MCF 10A (cell line): ENCODE results near the gene DCBLD1. TPM values are rescaled to one million over a fixed set of nuclear protein-coding genes. Genes with fewer than 3 reads are reported as not detected.
A peak's percentile ranks its signal among the peaks of the same experiment; 100 is the strongest.
"Not testable (repeated sequence)": the region's sequence is repeated elsewhere in the genome, so short reads cannot be mapped to it uniquely, and the experiment has no call there.

ENCODE experiments used
- Bru-seq: library from RNA; stranded (reverse); fragments of 400-500 nt; gene quantifications from one replicate; lab custom pipeline; 2021; lab: Mats Ljungman, UMichigan
- BruChase-seq, 2 experiments: library from RNA; stranded (reverse); fragments of 400-500 nt; gene quantifications; one replicate each; lab custom pipeline; 2021; lab: Mats Ljungman, UMichigan
- BruUV-seq: library from RNA; stranded (reverse); fragments of 400-500 nt; replicated peaks from 2 replicates; lab custom pipeline; 2021; lab: Mats Ljungman, UMichigan
- CTCF ChIA-PET: fragments of 300-600 bp; sonication (Branson Sonifier 250); formaldehyde crosslinking; extraction: SDS; loops from one replicate; lab custom pipeline; 2021; ENCODE audit warnings: antibody characterized with exemption, inconsistent platforms; lab: Yijun Ruan, JAX
- POLR2A ChIA-PET: fragments of 300-600, 350-650 bp; sonication (Branson Sonifier 250); formaldehyde crosslinking; extraction: SDS; loops from one replicate; lab custom pipeline; 2020; ENCODE audit warnings: antibody characterized with exemption, inconsistent platforms; lab: Yijun Ruan, JAX
- DNase-seq: peaks from one replicate; pipeline ENCODE4 v3.0.0-alpha.2; 2018; ENCODE audit not compliant: unreplicated experiment
- H3K27ac Mint-ChIP-seq: one replicate; pipeline ENCODE4 v1.8.0; 2022; ENCODE audit warnings: mild to moderate bottlenecking, low read depth, mixed read lengths; ENCODE audit not compliant: unreplicated experiment
- H3K27me3 Mint-ChIP-seq: one replicate; pipeline ENCODE4 v1.8.0; 2022; ENCODE audit warnings: mixed read lengths; ENCODE audit not compliant: insufficient read depth, unreplicated experiment
- H3K36me3 Mint-ChIP-seq: one replicate; pipeline ENCODE4 v1.8.0; 2022; ENCODE audit warnings: mild to moderate bottlenecking, moderate library complexity, mixed read lengths; ENCODE audit not compliant: insufficient read depth, unreplicated experiment
- H3K4me1 Mint-ChIP-seq: one replicate; pipeline ENCODE4 v1.8.0; 2022; ENCODE audit warnings: mixed read lengths; ENCODE audit not compliant: insufficient read depth, unreplicated experiment
- H3K4me3 Mint-ChIP-seq: one replicate; pipeline ENCODE4 v1.8.0; 2022; ENCODE audit warnings: mild to moderate bottlenecking, moderate library complexity, mixed read lengths; ENCODE audit not compliant: unreplicated experiment
- H3K9me3 Mint-ChIP-seq: one replicate; pipeline ENCODE4 v1.8.0; 2022; ENCODE audit warnings: mixed read lengths; ENCODE audit not compliant: unreplicated experiment
- CTCF ChIP-seq: fragments of 200-600 bp; IDR thresholded peaks from one replicate; pipeline ENCODE4 v1.8.0; 2022; ENCODE audit warnings: antibody characterized with exemption, mild to moderate bottlenecking; ENCODE audit not compliant: unreplicated experiment
- intact Hi-C: fragments of 100-400 bp; cut with micrococcal nuclease; formaldehyde crosslinking; loops from 2 replicates; pipeline ENCODE4 v1.14.1; 2022
- long read RNA-seq: library from polyadenylated mRNA; stranded (forward); transcript quantifications from one replicate; pipeline ENCODE4 v2.0.0, GENCODE V29; 2022
- total RNA-seq: library from RNA; stranded (reverse); gene quantifications from 2 replicates; pipeline ENCODE4 v1.2.3, GENCODE V29; 2022

Gene DCBLD1
- total RNA-seq, result 25.4 and 26.8 TPM in 2 replicates
- Bru-seq, nascent RNA, result percentile 82 among the genes with signal in this experiment
- percentile 66 among the genes with signal in this experiment for BruChase-seq, experiment 1, labeled RNA remaining after a 6-hour chase
- percentile 71 among the genes with signal in this experiment for BruChase-seq, experiment 2, labeled RNA remaining after a 2-hour chase
- long read RNA-seq, transcript DCBLD1-202 (15 exons, 3,626 nt), result major isoform, 33 of 61 reads
- long read RNA-seq, partial matches to known transcripts, result 8 of 61 reads
- long read RNA-seq, other reads (novel, unspliced or antisense), result 17 of 61 reads

DNA sequence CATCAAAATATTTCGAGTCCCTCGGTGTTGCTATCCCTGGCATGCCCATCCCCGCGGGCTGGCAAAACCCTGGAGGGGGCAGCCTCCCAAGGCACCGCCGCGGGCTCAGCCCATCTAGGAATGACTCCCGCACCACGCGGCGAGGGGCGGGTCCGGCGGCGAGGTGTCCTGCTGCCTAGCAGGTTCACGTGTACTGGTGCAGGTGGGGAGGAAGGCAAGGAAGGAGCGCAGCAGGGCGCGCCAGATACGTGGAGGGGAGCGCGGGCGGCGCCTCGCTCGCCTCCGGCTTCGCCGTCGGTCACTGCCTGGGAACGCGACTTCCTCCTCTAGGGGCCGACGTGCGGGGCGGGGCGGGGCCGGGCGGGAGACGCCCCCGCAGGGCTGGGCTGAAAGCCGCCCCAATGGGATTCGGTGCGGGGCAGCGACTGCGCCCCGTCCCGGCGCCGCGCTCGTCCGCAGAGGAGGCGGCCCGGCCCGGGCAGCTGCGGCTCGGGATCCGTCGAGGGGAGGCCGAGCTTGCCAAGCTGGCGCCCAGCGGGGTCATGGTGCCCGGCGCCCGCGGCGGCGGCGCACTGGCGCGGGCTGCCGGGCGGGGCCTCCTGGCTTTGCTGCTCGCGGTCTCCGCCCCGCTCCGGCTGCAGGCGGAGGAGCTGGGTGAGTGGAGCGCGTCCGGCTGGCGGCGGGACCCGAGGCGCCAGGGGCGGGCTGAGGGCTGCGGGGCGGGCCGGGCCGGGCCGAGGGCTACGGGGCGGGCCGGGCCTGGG is at the start of gene DCBLD1:
Gene DCBLD1 (plus strand): TSS at position 435 of the 764 bp plus-strand sequence. CDS start 108 bp downstream, at position 543.
- H3K27ac Mint-ChIP-seq, result peak within 1 kb of the TSS; percentile 82
- peaks cover 11% of the 10 kb centered on the region for H3K4me1 Mint-ChIP-seq
- CTCF ChIA-PET, result interaction anchor here (0.6 to 1.8 kb wide), 7 partner anchors 14 to 122 kb away, joined by 3 to 13 read pairs (median 4); no protein-coding TSS in a partner anchor
- POLR2A ChIA-PET, result interaction anchor here (0.8 to 8.3 kb wide), 20 partner anchors 9 to 119 kb away, joined by 3 to 165 read pairs (median 5); partner anchors contain the start of genes GOPC and ROS1
- TF ChIP-seq CTCF, result no peak
- H3K27me3 Mint-ChIP-seq, result no peaks in the 10 kb centered on the region
- peak within 1 kb of the TSS; percentile 92 for H3K4me3 Mint-ChIP-seq
- peak; percentile 75 for DNase-seq
- H3K36me3 Mint-ChIP-seq, result peaks cover 6% of the 10 kb centered on the region
- intact Hi-C loops, result loop anchor here (1.0 to 5.0 kb wide), 3 partner anchors 32 to 78 kb away; no protein-coding TSS in a partner anchor
- BruUV-seq, result no TSS peak
- H3K9me3 Mint-ChIP-seq, result no peaks in the 10 kb centered on the region

DNA sequence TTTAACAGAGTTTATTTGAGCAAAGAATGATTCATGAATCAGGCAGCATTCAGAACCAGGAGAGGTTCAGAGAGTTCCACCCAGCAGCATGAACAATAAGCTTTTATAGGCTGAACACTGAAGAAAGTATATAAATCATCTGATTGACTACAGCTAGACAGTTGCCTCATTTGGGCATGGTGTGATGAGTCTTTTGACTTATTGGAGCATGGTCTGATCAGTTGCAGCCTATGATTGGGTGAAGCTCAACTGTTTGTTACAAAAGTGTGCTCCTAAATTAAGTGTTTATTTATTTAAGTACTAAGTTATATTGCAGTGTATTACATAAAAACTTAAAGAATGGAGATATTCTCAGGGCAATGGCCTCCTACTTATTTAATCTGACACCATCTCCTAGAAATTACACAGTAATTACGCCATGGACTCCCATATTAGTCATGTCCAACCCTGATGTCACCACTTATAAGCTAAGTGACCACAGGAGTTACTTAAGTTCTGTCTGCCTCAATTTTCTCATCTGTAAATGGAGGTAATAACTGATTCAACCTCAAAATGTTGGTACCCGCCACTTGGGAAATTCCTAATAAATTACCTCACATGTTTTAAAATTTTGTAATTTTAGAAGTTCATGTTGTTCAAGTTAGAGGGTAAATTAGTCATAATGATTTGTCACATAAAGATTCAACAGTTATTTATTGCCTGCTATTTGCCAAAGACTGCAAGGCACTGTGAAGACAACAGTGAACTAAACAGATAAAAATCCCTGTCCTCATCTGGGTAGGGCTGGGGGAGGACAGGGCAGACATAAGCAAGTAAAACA is 41.6 kb upstream of the DCBLD1 start:
- Mint-ChIP-seq H3K27me3 (no peaks in the 10 kb centered on the region), H3K36me3 (peaks cover 20% of the 10 kb centered on the region), H3K4me1 (peaks cover 44% of the 10 kb centered on the region), H3K9me3 (peaks cover 13% of the 10 kb centered on the region), H3K27ac (peak overlapping the region; percentile 97), H3K4me3 (peak overlapping the region; percentile 66)
- CTCF ChIA-PET, result interaction anchor here (0.6 to 2.1 kb wide), 5 partner anchors 9 to 115 kb away, joined by 3 to 7 read pairs (median 5); partner anchors contain the start of gene ROS1
- intact Hi-C loops, result loop anchor here (1.0 to 10.0 kb wide), 3 partner anchors 8 to 234 kb away; partner anchors contain the start of genes NUS1 and ROS1
- POLR2A ChIA-PET, result interaction anchor here (0.5 to 8.9 kb wide), 22 partner anchors 9 to 1452 kb away, joined by 3 to 222 read pairs (median 6); partner anchors contain the start of genes DCBLD1, GOPC and ROS1
- no peak for TF ChIP-seq CTCF
- DNase-seq, result peak; percentile 93
- BruUV-seq, result no TSS peak

- CTCF ChIA-PET, result interaction anchor here (0.6 to 3.2 kb wide), 5 partner anchors 16 to 163 kb away, joined by 3 to 14 read pairs (median 7); partner anchors contain the start of gene ROS1
- no peaks in the 10 kb centered on the region for H3K27me3 Mint-ChIP-seq
- intact Hi-C loops, result loop anchor here (1.0 to 10.0 kb wide), 3 partner anchors 7 to 233 kb away; partner anchors contain the start of genes NUS1 and ROS1
- POLR2A ChIA-PET, result interaction anchor here (1.2 to 8.9 kb wide), 19 partner anchors 8 to 160 kb away, joined by 3 to 222 read pairs (median 7); partner anchors contain the start of genes DCBLD1, GOPC and ROS1
- peak; percentile 95 for DNase-seq
- BruUV-seq, result no TSS peak
- peaks cover 7% of the 10 kb centered on the region for H3K9me3 Mint-ChIP-seq
- H3K4me3 Mint-ChIP-seq, result peak overlapping the region; percentile 66
- H3K4me1 Mint-ChIP-seq, result peaks cover 44% of the 10 kb centered on the region
- peaks cover 20% of the 10 kb centered on the region for H3K36me3 Mint-ChIP-seq
- peak overlapping the region; percentile 97 for H3K27ac Mint-ChIP-seq
- TF ChIP-seq CTCF, result no peak
Measured at GRCh38 chr6:117441824-117442264, 40.6 kb upstream of the DCBLD1 start.

GRCh38 chr6:117442313-117442712 is 40.2 kb upstream of the DCBLD1 start:
- BruUV-seq, H3K27me3 Mint-ChIP-seq, H3K9me3 Mint-ChIP-seq: not testable (repeated sequence)
- peaks cover 20% of the 10 kb centered on the region for H3K36me3 Mint-ChIP-seq
- ChIA-PET CTCF (interaction anchor here (0.6 to 3.2 kb wide), 5 partner anchors 17 to 162 kb away, joined by 3 to 14 read pairs (median 7); partner anchors contain the start of gene ROS1), POLR2A (interaction anchor here (1.2 to 8.9 kb wide), 11 partner anchors 8 to 159 kb away, joined by 3 to 222 read pairs (median 18); partner anchors contain the start of genes DCBLD1, GOPC and ROS1)
- peaks cover 44% of the 10 kb centered on the region for H3K4me1 Mint-ChIP-seq
- peak; percentile 55 for DNase-seq
- H3K27ac Mint-ChIP-seq, result peak overlapping the region; percentile 97
- intact Hi-C loops, result loop anchor here (10.0 kb wide), 1 partner anchor 232 kb away; the partner anchor contains the start of gene NUS1
- peak overlapping the region; percentile 66 for H3K4me3 Mint-ChIP-seq
